ENCODE results near the gene MAST1.
"Not testable (repeated sequence)": the region's sequence is repeated elsewhere in the genome, so short reads cannot be mapped to it uniquely, and the experiment has no call there.

GRCh38 chr19:12817188-12817587, 21.1 kb upstream of the MAST1 start:
- TF ChIP-seq CTCF (IDR thresholded peaks at IDR 0.05); MAX (IDR thresholded peaks at IDR 0.05); KDM5A (IDR thresholded peaks at IDR 0.05); USF2 (IDR thresholded peaks at IDR 0.05); MAZ (IDR thresholded peaks at IDR 0.05; ENCODE audit: borderline replicate concordance, low read depth, low read length); RCOR1 (IDR thresholded peaks at IDR 0.05; ENCODE audit: low read depth, low read length); TFCP2L1 (CRISPR knock-in tag; IDR thresholded peaks at IDR 0.05); RFX5 (IDR thresholded peaks at IDR 0.05); RARB (CRISPR knock-in tag; IDR thresholded peaks at IDR 0.05); RNF2 (IDR thresholded peaks at IDR 0.05; ENCODE audit: borderline replicate concordance, low read depth); EP300 (IDR thresholded peaks at IDR 0.05); POLR2A (IDR thresholded peaks at IDR 0.05; ENCODE audit: low read length); JUN (IDR thresholded peaks at IDR 0.05): not testable (repeated sequence)
- TF ChIP-seq, protein P1, sequence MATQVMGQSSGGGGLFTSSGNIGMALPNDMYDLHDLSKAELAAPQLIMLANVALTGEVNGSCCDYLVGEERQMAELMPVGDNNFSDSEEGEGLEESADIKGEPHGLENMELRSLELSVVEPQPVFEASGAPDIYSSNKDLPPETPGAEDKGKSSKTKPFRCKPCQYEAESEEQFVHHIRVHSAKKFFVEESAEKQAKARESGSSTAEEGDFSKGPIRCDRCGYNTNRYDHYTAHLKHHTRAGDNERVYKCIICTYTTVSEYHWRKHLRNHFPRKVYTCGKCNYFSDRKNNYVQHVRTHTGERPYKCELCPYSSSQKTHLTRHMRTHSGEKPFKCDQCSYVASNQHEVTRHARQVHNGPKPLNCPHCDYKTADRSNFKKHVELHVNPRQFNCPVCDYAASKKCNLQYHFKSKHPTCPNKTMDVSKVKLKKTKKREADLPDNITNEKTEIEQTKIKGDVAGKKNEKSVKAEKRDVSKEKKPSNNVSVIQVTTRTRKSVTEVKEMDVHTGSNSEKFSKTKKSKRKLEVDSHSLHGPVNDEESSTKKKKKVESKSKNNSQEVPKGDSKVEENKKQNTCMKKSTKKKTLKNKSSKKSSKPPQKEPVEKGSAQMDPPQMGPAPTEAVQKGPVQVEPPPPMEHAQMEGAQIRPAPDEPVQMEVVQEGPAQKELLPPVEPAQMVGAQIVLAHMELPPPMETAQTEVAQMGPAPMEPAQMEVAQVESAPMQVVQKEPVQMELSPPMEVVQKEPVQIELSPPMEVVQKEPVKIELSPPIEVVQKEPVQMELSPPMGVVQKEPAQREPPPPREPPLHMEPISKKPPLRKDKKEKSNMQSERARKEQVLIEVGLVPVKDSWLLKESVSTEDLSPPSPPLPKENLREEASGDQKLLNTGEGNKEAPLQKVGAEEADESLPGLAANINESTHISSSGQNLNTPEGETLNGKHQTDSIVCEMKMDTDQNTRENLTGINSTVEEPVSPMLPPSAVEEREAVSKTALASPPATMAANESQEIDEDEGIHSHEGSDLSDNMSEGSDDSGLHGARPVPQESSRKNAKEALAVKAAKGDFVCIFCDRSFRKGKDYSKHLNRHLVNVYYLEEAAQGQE (IDR thresholded peaks at IDR 0.05): not testable (repeated sequence)

All from A549 (cell line).